ENCODE data around the gene FBRSL1.
"Not testable (repeated sequence)": the region's sequence is repeated elsewhere in the genome, so short reads cannot be mapped to it uniquely, and the experiment has no call there.

Gene FBRSL1

DNA sequence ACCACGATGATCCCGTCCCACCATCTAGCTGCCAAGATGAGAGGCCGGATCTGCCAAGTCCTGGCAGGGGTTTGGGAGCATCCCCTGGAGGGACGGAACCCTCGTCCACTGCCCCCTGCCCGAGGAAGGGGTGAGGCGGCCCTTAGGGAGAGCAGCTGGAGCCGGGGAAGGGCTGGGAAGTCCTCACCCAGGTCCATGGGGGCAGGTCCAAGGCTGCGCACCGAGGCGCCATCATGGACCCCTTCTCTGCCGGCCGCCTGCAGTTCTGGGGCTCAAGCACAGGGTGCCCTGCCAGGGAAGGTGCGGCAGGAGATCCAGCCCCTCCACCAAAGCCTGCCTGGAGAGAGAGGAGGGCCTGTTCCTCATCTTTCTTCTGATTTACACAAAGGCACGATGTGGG, 17.6 kb upstream of the FBRSL1 start:
- DNase-seq = no peak

DNA sequence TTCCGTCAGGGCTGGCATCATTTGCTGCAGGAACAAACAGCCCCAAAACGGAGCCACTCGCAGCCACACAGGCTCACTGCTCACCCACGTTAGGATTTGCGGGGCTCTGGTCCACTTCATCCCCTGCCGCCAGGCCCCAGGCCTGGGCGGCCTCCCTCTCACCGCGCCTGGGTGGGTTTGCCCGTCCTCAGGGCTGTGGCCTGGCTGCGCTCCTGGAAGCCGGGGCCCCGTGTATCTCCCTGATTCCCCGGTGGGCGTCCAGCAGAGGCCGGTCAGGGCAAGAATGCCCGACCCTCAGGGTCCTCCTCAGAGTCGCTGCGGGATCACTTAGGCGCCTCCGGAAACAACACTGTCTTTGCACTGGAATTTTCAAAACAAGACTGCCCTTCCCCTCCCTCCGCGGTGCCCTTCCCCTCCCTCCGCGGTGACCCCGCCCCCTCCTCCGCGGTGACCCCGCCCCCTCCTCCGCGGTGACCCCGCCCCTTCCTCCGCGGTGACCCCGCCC, 15.7 kb upstream of the FBRSL1 start:
- DNase-seq = no peak

DNA sequence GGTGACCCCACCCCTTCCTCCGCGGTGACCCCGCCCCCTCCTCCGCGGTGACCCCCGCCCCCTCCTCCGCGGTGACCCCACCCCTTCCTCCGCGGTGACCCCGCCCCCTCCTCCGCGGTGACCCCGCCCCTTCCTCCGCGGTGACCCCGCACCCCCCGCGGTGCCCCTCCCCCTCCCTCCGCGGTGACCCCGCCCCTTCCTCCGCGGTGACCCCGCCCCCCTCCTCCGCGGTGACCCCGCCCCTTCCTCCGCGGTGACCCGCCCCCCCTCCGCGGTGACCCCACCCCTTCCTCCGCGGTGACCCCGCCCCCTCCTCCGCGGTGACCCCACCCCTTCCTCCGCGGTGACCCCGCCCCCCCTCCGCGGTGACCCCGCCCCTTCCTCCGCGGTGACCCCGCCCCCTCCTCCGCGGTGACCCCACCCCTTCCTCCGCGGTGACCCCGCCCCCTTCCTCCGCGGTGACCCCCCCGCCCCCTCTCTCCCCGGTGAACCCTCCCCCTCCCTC, 15.1 kb upstream of the FBRSL1 start:
- DNase-seq = not testable (repeated sequence)

- no peak for DNase-seq
These were observed 14.5 kb upstream of the FBRSL1 start for GRCh38 chr12:132475304-132476037.

DNA sequence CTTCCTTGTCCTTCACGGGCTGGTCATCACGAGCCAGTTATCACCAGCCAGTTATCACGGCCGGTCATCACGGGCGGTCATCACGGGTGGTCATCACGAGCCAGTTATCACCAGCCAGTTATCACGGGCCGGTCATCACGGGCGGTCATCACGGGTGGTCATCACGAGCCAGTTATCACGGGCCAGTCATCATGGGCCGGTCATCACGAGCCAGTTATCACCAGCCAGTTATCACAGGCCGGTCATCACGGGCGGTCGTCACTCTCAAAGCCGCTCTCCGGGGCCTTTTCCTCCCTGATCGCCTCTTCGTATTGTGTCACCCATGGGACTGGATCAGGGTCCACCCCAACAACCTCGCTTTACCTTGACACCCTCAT, 13.9 kb upstream of the FBRSL1 start:
- DNase-seq = no peak

DNA sequence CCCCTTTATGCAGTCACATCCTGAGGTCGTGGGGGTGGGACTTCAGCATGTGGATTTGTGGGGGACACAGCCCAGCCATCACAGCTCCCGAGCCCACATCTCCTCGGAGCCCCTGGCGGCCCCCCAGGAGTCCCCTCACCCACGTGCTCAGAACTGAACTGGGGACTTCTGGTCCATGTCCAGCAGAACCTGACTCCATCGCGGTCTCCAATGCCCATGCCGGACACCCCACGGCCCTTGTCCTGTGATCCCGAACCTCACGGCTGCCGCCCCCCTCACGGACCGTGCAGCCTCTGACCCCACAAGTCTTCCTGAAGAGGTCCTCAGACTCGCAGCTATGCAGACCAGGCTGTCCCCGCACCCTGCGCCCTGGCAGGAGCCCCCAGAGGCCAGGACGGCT, 13.5 kb upstream of the FBRSL1 start:
- no peak for DNase-seq

GRCh38 chr12:132477017-132477702, 12.8 kb upstream of the FBRSL1 start:
- no peak for DNase-seq

DNA sequence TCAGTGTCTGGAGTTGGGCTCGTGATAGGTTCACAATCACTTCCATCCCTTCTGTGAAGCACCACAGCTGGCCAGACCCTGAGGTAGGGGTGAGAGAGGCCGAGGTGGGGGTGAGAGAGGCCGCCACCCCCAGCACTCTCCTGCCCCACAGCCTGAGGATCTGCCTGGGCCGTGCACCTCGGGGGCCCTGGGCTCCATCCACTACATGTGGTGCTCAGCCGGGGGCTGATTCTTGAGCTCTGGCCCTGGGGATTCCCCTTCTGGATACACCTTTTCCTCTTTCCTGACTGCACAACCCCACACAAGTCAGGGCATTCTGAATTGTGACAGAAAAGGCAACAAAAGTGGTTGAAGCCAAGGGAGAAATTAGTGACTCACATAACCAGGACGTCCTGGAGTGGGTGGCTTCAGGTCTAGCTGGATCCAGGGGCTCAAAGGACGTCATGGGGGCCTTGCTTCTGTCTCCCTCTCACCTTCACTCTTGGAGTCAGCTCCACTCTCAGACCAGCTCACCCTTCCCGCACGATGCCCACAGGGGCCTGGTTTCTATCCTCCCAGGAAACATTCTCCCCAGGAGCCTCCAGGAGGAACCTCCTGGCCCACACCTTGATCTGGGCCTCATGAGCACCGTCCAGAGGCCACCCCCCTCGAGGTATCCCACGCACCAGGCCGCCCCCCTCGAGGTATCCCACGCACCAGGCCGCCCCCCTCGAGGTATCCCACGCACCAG, 12.1 kb upstream of the FBRSL1 start:
- DNase-seq = no peak

- no peak for DNase-seq
These were observed 11.5 kb upstream of the FBRSL1 start for GRCh38 chr12:132478433-132478803.

- no peak for DNase-seq
These were observed 11.1 kb upstream of the FBRSL1 start for GRCh38 chr12:132478845-132479244.

GRCh38 chr12:132479291-132479690, 10.7 kb upstream of the FBRSL1 start:
- DNase-seq = no peak

DNA sequence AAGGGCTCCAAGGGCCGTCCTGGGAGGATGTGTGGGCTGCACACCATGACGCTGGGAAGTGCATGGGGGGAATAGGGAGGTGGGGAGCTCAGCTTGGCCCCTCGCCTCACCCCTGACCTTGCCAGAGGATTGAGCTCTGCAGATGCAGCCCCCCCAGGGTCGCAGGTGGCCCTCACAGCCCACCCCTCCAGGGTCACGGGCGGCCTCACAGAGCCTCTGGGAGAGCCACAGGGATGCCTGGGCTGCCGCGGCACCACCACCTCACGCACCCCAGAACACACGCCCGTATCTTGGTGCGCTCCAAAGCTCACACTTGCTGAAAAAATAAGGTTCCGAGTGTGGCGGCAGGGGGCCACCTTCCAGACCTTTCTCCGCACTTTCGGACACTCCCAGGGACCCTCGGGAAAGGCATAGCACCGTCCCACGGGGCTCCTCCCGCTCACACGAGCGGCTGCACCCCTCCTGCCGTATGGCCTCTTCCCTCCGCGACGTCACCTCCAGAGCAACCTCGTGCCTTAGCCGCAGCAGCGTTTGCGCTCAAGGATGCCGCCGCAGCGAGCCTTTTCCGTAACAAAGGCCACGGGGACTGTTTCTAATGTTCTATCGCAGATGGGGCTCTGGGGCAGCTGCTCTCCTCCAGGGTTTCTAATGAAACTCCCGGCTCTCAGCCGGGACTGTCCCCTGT, 9.9 kb upstream of the FBRSL1 start:
- no peak for DNase-seq

DNA sequence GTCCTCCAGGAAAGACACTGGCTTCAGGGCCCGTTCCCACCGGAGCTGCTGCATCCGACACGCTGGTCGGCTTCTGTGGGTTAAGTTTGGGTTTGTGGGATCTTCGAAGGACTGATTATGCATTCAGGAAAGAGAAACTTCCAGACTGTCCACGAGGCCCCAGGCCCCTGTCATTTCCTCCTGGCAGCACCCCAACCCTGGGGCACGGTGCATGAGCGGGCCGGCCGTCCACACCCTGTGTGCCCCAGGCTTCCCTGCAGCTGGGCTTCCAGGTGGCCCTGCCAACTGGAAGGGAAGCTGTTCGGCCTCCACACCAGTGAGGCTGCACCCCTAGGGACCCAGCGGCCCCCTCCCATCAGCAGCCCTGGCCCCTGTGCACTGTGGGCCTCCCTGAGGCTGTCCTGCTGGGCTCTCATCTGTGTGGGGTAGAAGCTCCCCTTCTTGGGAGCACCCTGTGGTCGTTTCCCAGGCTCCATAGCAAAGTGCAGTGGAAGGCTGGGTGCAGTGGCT, 9.3 kb upstream of the FBRSL1 start:
- DNase-seq = no peak

DNA sequence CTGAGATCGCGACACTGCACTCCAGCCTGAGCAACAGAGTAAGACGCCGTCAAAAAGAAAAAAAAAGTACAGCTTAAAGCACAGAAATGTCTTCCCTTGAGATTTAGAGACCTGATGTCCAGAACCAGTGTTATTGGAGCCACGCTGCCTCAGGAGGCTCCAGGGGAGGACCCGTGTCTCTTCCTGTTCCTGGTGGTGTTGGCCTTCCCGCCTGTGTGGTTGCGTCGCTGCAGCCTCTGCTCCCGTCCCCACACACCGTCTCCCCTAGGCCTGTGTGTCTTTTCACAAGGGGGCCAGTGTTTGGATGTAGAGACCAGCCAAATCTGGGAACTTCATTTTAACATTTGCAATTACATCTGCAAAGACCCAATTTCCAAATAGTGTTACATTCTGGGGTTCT, 8.6 kb upstream of the FBRSL1 start:
- DNase-seq = no peak

GRCh38 chr12:132481771-132482745, 7.9 kb upstream of the FBRSL1 start:
- no peak for DNase-seq

DNA sequence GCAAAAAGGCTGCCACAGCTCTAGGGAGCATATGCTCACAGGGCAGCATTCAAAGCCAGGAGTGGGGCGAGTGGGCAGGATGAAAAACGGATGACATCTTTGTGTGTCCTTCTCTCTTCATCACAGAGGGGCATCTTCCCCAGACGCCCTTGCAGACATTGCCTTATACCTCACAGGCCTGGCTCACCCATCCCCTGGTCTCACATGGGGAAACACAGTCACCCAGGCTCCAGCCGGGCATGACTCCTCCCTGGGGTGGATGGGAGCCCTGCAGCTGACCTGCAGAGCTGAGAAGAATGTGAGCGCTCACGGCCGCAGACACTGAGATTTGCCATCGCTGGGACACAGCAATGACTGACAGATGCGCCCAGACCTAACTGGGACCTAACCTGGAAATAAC, 7.2 kb upstream of the FBRSL1 start:
- no peak for DNase-seq

- no peak for DNase-seq
These were observed 6.7 kb upstream of the FBRSL1 start for GRCh38 chr12:132483208-132483607.

- no peak for DNase-seq
These were observed 6.3 kb upstream of the FBRSL1 start for GRCh38 chr12:132483612-132484011.

GRCh38 chr12:132484183-132484890, 5.6 kb upstream of the FBRSL1 start:
- no peak for DNase-seq

GRCh38 chr12:132484891-132485441, 5.0 kb upstream of the FBRSL1 start:
- no peak for DNase-seq

GRCh38 chr12:132485619-132486018, 4.3 kb upstream of the FBRSL1 start:
- no peak for DNase-seq

All from NCI-H1092 treated with DMSO at 0.1 percent for 48 hours (cell line).